ENCODE measurements around the gene FUT8.
"Not testable (repeated sequence)": the region's sequence is repeated elsewhere in the genome, so short reads cannot be mapped to it uniquely, and the experiment has no call there.

Gene FUT8

DNA sequence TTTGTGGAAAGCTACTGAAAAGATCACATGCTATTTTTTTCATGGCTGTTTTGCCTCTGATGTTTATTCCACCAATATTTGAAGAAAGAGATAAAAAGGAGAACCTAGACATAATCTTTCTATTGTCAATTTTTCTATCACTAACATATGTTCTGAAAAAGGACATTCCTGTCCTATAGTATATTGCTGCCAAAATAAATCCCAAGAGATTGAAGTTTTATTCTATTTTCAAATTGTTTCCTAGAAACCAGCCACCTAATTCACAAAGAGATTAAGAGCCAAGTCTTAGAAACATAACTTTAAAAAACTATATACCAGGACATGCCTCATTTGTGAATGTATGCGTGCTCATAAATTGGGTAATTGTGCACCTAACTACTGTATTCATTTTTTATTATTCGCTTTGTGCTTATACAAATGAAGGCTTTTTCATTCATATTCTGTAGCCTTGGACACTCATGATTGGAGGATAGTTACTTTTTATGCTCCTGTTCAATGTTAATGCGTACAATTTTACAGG is 200.7 kb downstream of the FUT8 start:
- no peak for DNase-seq

DNA sequence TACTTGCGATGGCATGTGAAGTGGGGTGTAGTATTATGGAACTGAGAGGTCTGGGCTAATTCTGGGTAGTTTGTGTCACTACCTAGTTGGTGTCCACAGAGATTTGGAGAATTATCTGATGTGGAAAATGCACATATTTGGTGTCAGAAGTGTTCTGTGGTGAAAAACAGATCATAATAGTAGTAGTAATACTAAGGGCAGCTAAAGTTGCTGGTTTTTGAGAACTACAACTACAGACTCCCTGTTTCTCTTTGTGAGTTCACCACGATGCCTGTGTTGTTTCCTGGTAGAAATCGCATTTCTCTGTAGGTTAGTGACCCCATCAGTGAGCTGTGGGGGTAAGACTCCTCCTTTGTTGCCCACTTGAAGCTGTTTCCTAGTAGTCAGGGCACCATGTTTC is 206.5 kb downstream of the FUT8 start:
- DNase-seq: no peak

DNA sequence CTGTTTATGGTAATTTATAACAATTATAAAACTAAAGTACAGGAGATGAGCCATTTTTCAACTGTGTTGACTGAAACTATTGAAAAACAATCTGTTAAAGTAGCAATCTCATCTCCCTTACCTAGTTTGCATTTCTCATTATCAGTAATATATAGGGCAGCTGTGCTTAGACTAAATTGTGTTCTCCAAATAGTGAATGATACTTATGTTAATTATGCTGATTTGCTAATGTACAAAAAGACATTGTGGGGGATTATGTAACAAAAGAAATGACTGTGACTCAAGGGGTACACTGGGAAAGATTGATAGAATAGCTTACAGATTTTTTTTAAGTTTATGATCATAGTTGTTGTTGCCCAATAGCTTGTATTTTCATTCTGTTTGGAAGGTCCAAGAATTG is 207.7 kb downstream of the FUT8 start:
- no peak for DNase-seq

DNA sequence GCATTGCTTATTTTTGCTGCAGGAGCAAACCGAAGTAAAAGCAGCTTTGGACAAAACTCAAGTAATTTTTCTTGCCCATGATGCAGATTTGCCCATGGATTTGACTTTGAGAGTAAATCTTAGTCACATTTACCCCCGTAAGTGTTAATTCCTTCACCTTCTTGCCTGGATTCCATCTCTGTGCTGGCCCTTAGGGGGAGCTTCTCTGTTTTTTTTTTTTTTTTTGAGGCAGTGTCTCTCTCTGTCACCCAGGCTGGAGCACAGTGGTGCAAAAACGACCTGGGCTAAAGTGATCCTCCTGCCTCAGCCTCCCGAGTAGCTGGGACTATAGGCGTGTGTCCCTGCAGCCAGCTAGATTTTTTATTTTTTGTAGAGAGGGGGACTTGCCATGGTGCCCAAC is 210.2 kb downstream of the FUT8 start:
- DNase-seq: no peak

DNA sequence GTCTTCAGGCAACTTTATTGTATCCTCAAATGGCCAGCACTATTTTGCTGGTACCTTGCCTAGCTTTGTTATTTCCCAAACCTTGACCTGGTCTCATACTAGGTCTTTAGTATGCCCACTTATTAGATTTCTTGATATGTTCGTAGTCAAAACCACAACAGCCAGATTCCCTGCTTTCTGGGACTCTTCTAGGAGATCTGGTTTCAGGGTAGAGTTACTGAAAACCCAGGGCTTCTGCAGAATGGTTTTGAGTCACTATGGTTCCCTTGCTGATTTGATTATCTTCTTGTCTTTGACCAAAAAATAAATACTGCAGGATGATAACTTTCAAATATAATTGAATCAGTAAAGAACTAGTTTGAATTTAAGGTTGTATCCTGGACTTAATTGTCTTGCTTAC is 211.2 kb downstream of the FUT8 start:
- DNase-seq: no peak

DNA sequence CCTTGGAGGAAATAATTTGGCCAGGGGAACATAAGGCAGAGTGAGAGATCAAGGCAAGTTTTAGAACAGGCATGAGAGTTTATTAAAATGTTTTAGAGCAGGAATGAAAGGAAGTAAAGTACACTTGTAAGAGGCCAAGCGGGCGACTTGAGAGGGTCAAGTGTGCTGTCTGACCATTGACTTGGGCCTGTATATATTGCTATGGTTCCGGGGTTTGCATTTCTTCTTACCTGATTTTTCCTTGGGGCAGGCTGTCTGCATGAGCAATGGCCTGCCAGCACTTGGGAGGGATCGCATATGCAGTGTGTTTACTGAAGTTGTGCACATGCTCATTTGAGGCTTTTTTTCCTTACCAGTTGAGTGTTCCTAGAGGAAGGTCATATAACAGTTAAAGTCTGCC is 214.8 kb downstream of the FUT8 start:
- no peak for DNase-seq

DNA sequence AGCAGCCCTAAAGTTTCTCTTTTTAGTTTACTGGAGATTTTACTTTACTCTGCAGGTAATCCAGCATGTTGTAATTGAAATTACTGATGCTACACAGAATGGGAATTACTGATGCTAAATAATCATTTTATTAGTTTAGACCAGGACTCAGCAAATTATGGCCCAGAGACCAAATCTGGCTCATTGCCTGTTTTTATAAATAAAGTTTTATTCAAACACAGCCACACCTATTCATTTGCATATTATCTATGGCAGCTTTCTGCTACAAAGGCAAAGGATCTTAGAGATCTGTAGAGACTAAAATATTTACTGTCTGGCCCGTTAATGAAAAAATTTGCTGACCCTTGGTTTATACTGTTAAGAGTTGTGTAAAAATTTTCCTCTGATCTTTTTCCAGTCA is 216.1 kb downstream of the FUT8 start:
- no peak for DNase-seq

DNA sequence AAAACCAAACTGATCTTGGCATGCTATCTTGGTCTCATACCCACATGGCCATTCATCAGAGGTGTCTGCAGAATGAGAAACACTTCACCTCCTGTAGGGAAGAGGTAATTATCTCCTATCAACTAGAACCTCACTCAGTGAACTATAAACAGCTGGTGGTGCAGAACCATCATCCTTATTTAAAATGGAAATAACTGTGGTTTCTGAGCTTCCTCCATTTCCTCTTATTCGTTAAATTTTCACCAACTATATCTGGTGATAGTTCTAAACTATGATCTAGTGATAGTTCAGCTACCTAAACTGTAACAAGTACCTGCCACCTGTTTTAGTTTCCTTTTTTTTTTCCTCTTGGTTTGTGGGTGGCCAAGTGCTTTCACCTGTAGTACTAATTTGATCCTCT is 218.5 kb downstream of the FUT8 start:
- DNase-seq: no peak

DNA sequence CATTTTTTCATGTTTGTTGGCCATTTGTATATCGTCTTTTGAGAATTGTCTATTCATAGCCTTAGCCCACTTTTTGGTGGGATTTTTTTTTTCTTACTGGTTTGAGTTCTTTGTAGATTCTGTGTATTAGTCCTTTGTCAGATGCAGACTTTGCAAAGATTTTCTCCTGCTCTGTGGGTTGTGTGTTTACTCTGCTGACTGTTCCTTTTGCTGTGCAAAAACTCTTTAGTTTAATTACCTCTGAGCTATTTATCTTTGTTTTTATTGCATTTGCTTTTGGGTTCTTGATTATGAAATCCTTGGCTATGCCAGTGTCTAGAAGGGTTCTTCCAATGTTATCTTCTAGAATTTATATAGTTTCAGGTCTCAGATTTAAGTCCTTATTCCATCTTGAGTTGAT is 220.0 kb downstream of the FUT8 start:
- DNase-seq: no peak

DNA sequence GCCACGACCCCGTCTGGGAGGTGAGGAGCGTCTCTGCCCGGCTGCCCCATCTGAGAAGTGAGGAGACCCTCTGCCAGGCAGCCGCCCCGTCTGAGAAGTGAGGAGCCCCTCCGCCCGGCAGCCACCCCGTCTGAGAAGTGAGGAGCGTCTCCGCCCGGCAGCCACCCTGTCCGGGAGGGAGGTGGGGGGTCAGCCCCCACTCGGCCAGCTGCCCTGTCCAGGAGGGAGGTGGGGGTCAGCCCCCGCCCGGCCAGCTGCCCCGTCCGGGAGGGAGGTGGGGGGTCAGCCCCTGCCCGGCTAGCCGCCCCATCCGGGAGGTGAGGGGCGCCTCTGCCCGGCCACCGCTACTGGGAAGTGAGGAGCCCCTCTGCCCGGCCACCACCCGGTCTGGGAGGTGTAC is 221.1 kb downstream of the FUT8 start:
- DNase-seq: not testable (repeated sequence)

DNA sequence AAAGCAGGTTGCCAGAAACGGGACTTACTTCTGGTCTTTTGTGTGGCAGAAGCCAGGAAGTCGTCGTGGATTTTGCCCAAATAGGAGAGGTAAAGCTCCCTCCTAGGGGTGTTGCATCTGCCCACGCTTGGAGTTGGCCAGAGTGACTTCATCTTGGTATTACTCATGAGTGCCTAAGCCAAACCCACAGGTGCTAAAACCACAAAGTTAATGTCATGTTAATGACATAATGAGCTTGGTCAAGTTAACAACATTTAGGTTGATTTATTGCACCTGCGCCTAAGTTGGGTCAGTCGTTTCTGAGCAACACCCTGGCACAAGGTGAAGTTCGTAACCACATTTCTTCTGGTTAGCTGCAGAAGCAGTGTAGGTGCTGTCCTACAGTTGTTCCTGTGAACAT is 225.2 kb downstream of the FUT8 start:
- no peak for DNase-seq

DNA sequence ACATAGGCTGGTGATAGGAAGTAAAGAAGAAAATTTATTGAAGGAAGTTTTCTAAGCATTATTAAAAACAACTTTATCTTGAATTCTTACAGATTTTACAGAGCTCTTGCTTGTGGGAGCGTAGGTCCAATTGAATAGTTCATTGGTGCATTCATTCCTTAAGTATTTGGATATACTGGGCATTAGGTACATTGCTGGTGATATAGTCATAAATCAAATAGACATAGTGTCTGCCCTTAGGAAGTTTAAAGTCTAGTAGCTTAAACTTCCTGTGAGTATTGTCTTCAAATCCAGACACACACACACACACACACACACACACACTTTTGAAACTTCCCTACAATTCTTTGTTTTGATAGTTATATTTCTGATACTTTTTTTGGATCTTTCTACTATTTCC is 226.7 kb downstream of the FUT8 start:
- DNase-seq: no peak

DNA sequence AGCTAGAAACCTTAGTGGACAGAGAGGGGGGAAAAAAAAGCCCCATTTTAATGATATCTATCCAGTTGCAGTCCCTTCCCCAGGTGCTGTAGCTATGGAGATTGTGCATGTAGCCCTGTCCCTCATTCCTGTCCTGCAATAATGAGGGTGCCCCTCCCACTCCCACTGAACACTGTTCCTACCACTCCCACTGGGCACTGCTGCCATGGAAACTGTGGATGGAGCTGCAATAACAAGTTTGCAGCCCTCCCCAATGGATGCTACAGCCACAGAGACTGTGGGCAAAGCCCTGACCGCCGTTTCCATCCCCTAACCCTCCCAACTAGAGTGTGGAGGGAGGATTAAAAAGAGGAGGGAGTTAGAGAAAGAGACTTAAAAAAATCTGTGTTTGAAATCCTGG is 238.3 kb downstream of the FUT8 start:
- DNase-seq: no peak

DNA sequence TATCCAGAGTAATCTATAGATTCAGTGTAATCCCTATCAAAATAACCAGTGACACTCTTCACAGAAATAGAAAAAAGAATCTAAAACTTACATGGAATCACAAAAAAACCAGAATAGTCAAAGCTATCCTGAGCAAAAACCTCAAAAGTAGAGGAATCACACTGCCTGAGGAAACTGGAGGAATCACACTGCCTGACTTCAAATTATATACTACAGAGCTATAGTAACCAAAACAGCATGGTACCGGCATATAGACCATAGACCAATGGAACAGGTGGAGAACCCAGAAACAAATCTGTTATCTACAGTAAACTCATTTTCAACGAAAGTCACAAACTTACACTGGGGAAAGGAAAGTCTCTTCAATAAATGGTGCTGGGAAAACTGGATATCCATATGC is 244.0 kb downstream of the FUT8 start:
- no peak for DNase-seq

DNA sequence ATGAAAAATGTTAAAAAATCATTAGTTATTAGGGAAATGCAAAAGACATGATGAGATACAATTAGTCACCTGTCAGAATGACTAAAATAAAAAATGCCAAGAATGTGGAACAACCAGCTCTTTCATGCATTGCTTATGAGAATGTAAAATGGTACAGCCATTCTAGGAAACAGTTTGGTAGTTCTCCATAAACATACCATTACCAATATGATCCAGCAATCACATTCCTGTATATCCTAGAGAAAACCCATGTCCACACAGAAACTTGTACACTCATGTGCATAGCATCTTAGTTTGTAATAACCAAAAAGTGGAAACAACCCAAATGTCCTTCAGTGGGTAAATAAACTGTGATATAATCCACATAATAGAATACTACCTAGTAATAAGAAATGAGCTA is 245.7 kb downstream of the FUT8 start:
- no peak for DNase-seq

DNA sequence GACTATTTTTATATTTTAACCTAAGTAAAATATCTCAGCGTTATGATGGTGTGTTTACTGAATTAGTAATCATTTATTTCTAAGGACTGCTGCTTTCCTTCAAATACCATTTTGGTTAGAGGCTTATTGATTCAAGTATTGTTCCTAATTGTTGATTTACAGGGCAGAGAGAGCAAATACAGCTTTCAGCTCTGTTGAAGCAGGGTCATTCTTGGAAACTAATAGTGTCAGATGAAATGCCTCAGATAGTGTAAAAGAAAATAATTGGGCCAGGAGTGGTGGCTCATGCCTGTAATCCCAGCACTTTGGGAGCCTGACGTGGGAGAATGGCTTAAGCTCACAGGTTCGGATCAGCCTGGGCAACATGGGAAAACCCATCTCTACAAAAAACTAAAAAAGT is 249.3 kb downstream of the FUT8 start:
- DNase-seq: no peak

DNA sequence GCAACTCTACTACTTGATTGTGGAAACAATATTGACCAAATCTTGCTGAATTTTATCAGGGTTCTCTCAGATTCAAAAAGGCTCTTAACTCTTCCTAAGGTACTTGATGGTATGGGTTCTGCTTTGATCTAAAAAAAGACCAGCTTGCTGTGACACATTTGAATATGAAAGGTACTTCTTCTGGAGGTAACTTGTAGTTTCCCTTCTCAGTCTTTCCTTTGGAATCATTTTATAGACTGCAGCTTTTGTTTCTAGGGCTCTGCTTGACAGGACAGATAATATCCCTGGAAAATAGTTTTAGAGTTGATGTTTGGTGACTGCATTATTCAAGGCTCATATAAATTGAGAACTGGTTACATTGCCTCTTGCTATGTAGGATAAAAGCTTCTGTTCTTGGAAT is 251.9 kb downstream of the FUT8 start:
- no peak for DNase-seq

DNA sequence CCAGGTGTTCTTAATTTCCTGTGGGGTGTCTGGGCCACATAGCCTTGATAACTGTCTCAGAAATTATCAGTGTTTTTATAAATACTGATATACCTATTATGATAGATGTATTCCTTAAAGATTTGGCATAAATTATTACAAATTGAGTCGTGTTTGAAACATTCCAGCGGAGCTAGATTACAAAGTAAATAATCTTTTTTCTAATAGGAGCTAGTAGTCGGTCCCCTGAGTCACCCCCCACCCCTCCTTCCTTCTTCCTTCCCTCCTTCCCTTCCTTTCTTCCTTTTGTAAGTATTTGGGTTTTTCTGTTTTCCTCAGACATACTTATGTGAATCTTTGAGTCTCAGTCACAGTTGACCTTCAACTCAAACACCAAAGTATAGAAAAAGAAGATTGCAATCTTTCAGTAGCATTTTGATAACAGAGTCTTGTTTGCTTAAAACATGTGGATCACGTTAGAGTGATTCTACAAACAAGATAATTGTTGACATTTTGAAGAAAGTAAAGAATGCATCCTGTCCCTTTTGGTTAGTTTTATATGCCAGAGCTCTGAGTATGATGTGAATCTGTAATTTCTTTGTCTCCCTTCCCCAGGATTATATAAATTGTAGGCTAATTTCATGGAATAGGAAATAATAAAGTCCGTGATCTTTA is 264.0 kb downstream of the FUT8 start:
- no peak for DNase-seq

DNA sequence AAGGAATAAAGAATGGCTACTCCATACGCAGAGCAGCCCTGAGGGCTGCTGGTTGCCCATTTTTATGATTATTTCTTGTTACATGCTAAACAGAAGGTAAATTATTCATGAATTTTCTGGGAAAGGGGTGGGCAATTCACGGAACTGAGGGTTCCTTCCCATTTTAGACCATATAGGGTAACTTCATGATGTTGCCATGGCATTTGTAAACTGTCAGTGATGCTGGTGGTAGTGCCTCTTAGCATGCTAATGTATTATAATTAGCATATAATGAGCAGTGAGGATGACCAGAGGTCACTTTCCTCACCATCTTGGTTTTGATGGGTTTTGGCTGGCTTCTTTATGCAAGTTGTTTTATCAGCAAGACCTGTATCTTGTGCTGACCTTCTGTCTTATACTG is 273.0 kb downstream of the FUT8 start:
- DNase-seq: no peak

DNA sequence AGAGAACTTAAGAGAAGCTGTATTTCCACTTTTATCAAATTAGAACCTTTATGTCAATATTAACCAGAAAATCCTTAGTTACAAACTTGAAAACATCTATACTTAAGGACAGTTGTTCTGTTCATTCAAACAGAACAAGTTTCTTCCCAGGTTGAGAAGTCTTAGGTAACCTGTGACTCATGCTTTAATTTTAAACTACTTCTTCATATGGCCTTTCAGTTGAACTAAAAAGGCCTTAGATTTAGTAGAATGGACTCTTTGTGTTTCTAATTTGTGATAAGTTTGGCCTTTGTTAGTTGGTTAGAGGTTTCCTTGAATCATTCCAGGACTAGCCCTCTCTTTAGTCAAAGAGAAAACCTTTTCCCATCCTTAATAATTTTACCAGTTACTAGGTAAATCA is 274.2 kb downstream of the FUT8 start:
- no peak for DNase-seq

DNA sequence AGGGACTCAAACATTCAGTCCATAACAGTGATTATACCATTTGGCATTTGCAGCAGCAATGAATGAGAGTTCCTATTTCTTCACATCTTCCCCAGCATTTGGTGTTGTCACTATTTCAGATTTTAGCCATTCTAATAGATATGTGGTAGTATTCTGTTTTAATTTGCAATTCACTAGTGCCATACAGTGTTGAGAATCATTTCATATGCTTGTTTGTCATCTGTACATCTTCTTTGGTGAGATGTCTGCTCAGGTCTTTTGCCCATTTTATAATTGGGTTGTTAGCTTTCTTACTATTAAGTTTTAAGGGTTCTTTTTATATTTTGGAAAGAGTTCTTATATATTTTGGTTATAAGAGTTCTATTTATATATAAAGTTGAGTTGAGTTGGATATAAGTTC is 276.5 kb downstream of the FUT8 start:
- no peak for DNase-seq

DNA sequence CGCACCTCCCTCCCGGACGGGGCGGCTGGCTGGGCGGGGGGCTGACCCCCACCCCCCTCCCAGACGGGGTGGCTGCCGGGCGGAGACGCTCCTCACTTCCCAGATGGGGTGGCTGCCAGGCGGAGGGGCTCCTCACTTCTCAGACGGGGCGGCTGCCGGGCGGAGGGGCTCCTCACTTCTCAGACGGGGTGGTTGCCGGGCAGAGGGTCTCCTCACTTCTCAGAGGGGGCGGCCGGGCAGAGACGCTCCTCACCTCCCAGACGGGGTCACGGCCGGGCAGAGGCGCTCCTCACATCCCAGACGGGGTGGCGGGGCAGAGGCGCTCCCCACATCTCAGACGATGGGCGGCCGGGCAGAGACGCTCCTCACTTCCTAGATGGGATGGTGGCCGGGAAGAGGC is 280.0 kb downstream of the FUT8 start:
- not testable (repeated sequence) for DNase-seq

DNA sequence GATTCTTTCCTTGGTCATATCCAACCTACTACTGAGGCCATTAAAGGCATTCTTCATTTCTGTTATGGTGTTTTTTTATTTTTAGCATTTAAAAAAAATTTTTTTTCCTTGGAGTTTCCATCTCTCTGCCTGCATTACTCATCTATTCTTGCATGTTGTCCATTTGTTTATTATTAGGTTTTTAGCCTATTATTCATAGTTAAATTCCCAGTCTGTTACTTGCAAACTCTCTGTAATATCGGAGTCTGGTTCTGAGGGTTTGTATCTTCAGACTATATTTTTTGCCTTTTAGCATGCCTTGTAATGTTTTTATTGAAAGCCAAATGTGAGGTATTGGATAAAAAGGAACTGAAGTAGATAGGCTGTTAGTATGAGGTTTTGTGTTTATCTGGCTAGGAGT is 284.3 kb downstream of the FUT8 start:
- DNase-seq: no peak

DNA sequence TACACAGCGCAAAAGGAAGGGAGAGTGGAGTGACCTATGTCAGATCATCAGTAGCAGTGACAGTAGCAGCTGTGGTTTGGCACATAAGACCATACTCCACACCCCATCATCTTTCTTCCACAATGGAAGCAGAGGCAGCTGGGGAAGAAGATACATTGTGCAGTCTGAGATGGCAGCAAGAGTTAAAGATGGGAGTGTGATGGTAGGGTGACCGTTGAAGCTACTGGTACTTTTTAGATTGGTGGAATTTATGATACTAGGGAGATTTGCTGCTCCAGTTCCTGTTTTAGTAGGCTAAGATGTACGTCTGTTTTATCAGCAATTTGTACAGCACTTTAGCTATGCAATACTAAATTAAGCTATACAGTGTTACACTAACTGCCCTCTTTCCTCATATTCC is 291.0 kb downstream of the FUT8 start:
- DNase-seq: no peak

Measured in nucleus accumbens (tissue), 56 donors.